Omental fat pad (tissue), 4 donors: Measurements from ENCODE around the gene PP2D1. TPM values are rescaled to one million over a fixed set of nuclear protein-coding genes. Genes with fewer than 3 reads are reported as not detected.
A peak's percentile ranks its signal among the peaks of the same experiment; 100 is the strongest.
"Not testable (repeated sequence)": the region's sequence is repeated elsewhere in the genome, so short reads cannot be mapped to it uniquely, and the experiment has no call there.

Experiments used
- ATAC-seq: fragments of 150-250 bp; one replicate; pipeline ENCODE4 v1.9.1; 2016; ENCODE audit warnings: mild to moderate bottlenecking, moderate library complexity; ENCODE audit not compliant: low FRiP score
- DNase-seq: peaks from one replicate; pipeline ENCODE4 v3.0.0-alpha.2; 2019; ENCODE audit warnings: low spot score
- total RNA-seq, 4 donors: library from RNA; depleted of rRNA; stranded (reverse); fragments of >200 nt; gene quantifications; one replicate each; pipeline ENCODE4 v1.1.0, GENCODE V29; 2016
- TF ChIP-seq, protein P1 (sequence below), 3 donors: fragments of 450-650 bp; IDR thresholded peaks; one replicate each; pipeline ENCODE4 v1.5.1; 2016 to 2017; ENCODE audit warnings: antibody characterized with exemption in 3 of 3, mild to moderate bottlenecking in 3 of 3, moderate library complexity in 2 of 3

PP2D1 gene
- total RNA-seq, 4 donors from 2014 or later: not detected

DNA sequence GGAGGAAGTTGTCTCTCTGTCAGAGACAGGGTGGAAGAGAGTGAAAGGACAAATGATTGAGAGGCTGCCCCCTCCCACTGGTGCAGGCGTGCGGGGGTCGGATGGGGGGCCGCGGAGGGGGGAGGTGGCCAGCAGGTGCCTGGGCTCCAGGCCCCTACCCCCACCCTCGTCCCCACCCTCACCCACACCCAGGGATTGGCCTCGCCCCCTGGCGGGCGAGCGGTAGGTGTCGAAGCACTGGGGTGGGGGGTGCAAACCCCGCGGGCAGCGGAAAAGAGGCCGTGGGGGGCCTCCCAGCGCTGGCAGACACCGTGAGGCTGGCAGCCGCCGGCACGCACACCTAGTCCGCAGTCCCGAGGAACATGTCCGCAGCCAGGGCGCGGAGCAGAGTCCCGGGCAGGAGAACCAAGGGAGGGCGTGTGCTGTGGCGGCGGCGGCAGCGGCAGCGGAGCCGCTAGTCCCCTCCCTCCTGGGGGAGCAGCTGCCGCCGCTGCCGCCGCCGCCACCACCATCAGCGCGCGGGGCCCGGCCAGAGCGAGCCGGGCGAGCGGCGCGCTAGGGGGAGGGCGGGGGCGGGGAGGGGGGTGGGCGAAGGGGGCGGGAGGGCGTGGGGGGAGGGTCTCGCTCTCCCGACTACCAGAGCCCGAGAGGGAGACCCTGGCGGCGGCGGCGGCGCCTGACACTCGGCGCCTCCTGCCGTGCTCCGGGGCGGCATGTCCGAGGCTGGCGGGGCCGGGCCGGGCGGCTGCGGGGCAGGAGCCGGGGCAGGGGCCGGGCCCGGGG is 27.9 kb upstream of the PP2D1 start, which contains the start of gene KAT2B:
TSS of gene KAT2B (plus strand) at position 682 of the 783 bp plus-strand sequence. CDS start at position 714, 32 bp downstream.
- DNase-seq: peak; percentile 34
- ATAC-seq: peak; percentile 88

DNA sequence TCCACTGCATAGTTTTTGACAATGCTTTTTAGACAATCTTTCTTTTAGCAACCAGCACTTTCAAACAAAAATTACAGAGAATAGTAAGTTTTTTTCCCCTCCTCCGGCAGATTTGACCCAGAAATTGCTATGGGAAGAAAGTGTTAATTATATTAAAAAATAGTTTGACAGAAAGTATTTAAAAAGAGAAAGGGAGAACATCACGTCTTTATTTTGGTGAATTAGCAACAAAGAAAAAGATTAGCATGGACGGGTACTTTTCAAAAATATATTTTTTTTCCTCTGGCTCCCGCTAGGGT is 27.4 kb upstream of the PP2D1 start:
- DNase-seq: no peak
- TF ChIP-seq, protein P1, sequence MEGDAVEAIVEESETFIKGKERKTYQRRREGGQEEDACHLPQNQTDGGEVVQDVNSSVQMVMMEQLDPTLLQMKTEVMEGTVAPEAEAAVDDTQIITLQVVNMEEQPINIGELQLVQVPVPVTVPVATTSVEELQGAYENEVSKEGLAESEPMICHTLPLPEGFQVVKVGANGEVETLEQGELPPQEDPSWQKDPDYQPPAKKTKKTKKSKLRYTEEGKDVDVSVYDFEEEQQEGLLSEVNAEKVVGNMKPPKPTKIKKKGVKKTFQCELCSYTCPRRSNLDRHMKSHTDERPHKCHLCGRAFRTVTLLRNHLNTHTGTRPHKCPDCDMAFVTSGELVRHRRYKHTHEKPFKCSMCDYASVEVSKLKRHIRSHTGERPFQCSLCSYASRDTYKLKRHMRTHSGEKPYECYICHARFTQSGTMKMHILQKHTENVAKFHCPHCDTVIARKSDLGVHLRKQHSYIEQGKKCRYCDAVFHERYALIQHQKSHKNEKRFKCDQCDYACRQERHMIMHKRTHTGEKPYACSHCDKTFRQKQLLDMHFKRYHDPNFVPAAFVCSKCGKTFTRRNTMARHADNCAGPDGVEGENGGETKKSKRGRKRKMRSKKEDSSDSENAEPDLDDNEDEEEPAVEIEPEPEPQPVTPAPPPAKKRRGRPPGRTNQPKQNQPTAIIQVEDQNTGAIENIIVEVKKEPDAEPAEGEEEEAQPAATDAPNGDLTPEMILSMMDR (IDR thresholded peaks at IDR 0.05): no peak
- ATAC-seq: no peak

More for the DNA sequence above, 27.9 kb upstream of the PP2D1 start, which contains the start of gene KAT2B:
- TF ChIP-seq, protein P1 (IDR thresholded peaks at IDR 0.05): peak in 1 of 3 donors; percentile 31

DNA sequence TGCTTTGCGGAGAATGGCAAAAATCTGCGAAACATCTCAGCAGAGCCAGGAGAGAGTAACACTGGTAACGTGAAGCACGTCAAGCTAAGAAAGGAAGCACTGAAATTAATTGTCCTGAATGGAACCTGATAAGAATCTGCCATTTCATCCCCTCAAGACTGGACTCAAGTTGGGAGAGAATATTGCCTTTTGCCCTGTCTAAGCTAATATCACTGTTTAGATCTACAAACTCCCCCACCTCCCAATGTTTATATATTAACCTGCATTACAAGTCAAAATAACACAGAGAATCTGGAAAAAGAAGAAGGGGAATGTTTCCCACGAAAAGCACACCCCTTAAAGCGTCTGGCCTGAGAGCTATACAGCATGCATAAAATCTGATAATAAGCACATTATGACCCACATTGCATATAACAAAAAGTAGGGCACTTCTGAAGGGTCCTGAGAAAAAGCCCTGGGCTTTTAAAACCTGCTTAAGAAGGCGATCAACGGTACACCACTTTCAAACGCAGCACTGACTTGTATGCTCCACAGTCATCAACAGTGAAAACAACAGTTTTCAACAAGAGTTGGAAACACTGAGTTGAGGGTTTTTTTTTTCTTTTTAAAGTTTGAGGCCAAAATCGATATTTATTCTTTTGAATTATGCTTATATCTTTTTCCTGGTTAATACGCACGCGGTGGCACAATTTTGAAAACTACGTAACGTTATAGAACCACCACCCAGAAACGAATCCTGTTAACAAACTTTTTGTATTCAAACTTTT is 26.8 kb upstream of the PP2D1 start:
- no peak for ATAC-seq
- TF ChIP-seq, protein P1 (IDR thresholded peaks at IDR 0.05): no peak

DNA sequence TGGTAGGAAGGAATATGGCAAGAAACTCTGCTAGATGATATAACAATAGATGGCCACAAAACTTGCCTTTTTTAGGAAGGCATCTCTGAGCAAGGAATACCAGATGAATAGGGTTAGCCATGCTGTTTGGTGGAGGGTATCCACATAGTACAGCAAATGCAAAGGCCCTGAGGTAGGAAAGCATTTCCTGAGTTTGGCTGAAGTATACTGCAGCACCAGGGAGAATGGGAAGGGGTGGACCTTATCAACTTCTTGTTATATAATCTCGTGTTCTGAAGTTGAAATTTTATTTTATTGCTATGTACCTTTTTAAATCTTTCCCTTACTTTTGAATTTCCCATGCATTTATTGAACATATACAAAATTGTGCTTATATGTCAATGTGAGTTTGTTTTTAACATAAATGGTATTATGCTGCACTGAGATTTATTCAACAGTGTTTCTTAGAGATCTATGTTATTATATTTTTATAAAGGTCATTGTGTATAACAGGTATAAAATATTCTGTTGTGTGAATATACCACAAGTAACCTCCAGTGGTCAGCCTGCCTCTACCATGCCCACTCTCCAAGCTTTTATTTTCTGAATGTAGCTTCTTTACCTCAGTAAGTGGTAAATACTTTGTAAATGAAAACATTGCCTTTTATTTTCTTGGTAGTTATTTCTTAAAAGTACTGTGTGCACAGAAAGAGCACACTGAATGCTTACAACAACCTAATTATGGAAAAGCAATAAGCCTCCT is 25.4 kb upstream of the PP2D1 start:
- DNase-seq (no peak), ATAC-seq (no peak)
- TF ChIP-seq, protein P1 (IDR thresholded peaks at IDR 0.05): no peak

More for the DNA sequence above, 26.8 kb upstream of the PP2D1 start:
- DNase-seq: no peak

DNA sequence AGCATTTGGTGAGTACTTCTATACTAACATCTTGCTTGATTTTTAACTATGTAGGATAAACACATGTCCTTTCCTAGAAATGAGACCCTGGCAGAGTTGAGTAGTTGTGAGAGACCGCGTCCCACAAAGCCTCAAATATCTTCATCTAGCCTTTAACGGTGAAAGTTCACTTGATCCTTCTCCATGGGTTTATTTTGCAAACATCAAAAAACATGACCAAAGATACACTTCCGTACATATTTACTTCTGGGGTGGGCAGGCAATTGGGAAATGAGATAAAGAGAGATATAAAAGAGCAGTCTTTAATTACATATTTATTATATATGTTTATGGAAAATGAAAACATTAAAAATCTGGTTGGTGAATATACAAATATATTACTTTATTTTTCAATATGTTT is 23.0 kb upstream of the PP2D1 start:
- TF ChIP-seq, protein P1 (IDR thresholded peaks at IDR 0.05): no peak
- no peak for ATAC-seq
- no peak for DNase-seq

DNA sequence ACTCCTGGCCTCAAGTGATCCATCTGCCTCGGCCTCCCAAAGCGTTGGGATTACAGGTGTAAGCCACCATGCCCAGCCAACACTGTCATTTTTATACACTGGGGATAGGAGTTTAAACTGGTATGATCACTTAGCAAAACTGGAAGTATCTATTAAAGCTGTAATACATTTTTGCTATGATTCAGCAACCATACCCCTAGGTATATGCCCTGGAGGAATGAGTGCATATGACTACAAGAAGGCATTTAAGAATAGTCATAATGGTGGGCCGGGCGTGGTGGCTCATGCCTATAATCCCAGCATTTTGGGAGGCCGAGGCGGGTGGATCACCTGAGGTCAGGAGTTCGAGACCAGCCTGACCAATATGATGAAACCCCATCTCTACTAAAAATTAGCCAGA is 19.9 kb upstream of the PP2D1 start:
- DNase-seq, ATAC-seq: not testable (repeated sequence)

DNA sequence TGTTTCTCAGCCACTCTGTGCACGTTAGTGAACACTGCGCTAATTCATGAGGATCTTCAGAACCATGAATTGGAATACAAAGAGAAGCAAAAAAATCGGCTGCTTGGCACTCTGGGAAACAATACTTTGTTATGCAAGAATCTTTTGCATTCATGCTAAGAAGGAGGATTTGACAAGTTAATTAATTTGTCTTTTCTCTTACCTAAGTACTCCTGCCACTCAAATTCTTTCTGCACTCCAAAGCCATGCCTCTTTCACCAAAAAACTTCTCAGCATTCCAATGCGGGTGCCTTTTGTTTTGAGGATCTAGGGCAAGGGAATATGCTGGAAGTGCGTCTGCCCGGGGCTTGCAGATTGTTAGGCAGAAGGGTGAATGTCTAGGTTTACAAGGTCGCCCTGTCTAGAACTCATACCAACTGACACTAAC is 16.9 kb upstream of the PP2D1 start:
- no peak for ATAC-seq
- TF ChIP-seq, protein P1 (IDR thresholded peaks at IDR 0.05): no peak
- no peak for DNase-seq
